Activated CD4-positive, CD25-positive, alpha-beta regulatory T cell treated with anti-CD3 and anti-CD28 coated beads, Interleukin-2, amount 50 U/mL, for 24 hours (primary cell): Measurements from ENCODE around the gene IGFL4.

Experiments used
- ATAC-seq, 2 donors: fragments of 150-1000 bp; cut with Tn5 transposase; one replicate each; pipeline ENCODE4 v1.10.0; 2021; ENCODE audit warnings: mild to moderate bottlenecking in 1 of 2, moderate library complexity in 1 of 2

Gene IGFL4

DNA sequence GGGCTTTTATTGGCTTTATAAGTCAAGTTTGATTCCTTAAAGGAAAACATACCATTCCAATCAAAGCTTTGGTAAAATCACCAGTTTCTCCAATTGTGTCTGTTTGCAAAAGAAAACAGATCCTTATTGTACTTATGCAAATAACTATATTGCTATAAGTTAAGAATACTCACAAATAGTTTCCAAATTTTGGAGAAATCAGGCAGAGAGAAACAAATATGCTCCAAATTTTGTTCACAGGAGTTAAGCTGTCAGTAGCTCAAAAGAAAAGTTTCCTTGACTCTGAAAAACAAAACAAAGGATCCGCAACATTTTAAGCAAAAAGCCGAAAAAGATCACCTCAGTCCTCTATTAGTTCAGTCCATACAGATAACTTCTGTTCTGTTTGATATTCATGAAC, 19.2 kb upstream of the IGFL4 start:
- ATAC-seq, result no peak

- ATAC-seq, result no peak
These were observed 18.0 kb upstream of the IGFL4 start for GRCh38 chr19:46058778-46059177.

GRCh38 chr19:46056536-46056935, 15.7 kb upstream of the IGFL4 start:
- ATAC-seq, result no peak

DNA sequence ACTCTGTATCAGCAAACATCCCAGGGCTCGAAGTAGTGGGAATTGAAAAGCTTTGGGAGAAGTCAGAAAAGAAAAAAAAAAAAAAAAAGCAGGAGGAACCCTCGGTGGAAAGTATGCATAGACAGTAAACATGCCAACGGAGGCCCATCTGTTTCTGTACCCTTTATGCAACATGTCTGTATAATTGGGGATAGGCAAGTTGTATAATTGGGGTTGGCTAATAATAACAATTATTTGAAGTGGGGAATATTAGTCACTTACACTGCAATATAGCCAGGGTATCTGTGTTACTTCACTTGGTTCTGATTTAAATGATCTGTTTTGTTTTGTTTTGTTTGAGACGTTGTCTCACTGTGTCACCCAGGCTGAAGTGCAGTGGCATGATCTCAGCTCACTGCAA, 12.1 kb upstream of the IGFL4 start:
- ATAC-seq, result no peak

DNA sequence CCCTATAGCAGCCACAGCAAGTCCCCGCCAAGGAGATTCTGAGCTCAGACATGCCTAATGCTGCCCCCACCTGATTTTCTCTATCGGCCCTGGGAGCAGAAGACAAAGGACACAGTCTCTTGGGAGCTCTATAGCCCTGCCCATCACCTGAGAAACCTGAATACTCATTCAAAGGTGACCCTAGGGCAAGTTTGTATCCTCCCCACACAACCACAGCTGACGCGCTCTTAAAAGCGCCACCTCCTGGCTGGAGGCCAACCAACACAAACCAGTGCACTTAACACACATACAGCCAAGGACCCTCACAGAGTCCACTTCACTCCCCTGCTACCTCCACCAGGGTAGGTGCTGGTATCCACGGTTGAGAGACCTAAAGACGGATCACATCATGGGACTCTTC, 8.8 kb upstream of the IGFL4 start:
- ATAC-seq, result no peak

GRCh38 chr19:46043519-46043918, 2.7 kb upstream of the IGFL4 start:
- ATAC-seq, result no peak

GRCh38 chr19:46042252-46042883, 1.6 kb upstream of the IGFL4 start:
- no peak for ATAC-seq

GRCh38 chr19:46040125-46040524, 677 bp downstream of the IGFL4 start:
- no peak for ATAC-seq

GRCh38 chr19:46036744-46037128, 4.1 kb downstream of the IGFL4 start:
- ATAC-seq, result no peak

DNA sequence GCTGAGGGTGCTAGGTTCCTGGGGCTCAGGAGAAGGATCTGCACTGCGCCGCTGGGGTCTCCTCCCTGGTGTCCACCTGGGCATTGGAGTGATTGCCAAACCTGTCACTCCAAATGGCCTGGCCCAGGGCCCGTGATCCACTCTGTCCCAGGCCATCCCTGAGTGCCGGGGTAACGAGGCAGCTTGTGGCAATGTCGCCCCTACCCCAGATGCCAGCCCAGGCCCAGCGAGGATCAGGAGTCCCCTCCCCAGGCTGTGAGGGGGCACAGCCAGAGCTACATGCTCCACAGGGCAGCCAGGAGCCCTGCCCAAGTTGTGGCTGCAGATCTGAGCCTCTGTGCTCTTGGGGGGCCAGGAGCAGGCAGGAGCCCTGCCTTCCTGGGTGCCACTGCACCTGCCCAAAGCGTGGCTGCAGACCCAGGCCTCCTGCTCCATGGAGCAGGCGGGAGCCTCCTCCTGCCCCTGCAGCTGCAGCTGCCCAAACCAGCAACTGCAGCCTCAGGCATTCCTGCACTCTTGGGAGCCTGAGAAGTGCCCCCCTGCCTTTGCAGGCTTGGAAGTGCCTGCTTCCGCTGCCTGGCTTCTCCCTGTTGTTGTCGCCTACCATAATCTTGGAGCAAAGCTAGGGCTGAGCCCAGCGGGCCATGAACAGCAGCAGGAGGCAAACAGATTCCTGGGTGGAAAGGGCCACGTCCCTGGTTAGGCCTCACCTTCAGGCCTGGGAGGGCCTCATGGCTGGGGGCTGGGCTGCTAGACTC, 4.6 kb downstream of the IGFL4 start:
- no peak for ATAC-seq

GRCh38 chr19:46035546-46035945, 5.3 kb downstream of the IGFL4 start:
- ATAC-seq, result no peak

GRCh38 chr19:46033401-46033800, 7.4 kb downstream of the IGFL4 start:
- ATAC-seq, result no peak

- ATAC-seq, result no peak
These were observed 8.2 kb downstream of the IGFL4 start for GRCh38 chr19:46032597-46033025.

DNA sequence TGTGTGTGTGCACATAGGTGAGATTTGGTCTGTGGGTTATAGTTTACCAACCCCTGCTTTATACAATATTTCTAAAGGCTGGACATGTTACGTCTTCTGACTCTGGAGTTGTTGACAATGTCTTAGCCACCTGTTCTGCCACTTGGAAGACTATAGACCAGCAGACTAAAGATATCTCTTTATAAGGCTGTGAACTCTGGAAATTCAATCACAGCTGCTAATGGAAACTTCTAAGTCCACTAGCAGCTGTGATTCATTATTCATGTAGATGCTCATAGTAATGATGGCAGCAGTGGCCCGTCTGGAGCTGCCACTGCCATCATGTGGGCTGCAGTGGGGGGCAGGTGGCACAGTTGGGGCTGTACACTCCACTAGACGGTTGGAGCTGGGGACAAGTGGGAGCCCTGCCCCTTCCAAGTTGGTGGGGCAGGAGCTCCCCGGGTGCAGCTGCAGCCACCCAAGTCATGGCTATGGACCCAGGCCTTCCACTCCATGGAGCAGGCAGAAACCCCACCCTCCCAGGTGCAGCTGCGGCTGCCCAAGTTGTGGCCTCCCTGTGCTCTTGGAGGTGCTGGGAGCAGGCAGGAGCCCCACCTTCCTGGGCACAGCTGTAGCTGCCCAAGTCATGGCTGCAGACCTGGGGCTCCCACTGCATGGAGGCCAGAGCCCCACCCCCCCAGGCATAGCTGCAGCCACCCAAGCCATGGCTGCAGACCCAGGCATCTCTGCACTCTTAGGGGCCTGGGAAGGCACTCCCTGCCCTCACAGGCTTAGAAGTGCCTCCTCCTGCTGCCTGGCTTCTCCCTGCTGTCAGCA, 8.8 kb downstream of the IGFL4 start:
- no peak for ATAC-seq

DNA sequence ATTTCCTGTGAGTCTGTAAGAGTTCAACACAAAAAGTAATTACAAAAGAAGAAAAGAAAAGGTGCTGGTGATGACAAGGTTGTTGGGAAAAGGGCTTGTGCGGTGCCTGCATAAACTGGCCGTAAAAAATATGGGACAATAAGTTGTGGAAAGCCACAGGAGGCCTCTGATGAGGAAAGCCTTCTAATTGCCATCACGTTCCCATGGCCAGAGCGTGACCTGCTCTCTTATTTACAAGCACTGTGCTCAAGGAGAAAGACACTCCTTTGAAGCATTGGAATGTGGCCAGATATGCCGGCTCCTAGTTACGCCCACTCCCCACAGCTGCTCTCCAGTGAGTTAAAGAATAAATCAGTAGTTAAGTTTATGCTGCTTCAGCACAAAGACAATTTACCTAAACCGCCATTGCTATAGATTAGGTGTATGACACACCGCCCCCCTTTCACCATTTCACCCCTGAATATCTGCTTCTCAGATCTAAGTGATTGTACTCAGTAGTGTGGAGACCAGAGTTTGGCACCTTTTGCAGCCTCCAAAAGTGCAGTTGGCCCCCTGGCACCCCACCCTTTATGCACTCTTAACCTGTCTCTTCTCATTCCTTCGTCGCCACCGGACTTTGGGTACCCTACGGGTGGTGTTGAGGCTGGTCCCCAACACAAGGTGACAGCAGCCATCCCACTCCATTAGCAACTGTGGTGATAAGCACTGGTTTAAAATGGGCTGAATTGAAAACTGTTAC, 9.8 kb downstream of the IGFL4 start:
- ATAC-seq, result no peak

DNA sequence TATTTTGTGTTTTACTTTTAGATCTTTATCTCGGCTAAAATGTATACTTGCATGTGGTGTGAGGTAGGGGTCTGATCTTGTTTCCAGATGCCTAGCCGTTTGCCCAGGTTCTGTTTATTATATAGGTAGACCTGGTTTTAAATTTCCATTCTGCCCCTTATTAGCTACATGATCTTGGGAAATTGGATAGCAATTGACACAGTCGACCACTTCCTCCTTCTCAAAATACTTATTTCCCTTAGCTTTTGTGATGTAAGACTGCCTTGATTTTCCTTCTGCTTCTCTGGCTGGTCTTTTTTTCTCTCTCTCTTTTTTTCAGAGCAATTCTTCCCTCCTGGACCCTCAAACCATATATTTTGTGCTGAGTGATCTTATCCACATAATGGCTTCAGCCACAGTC, 15.0 kb downstream of the IGFL4 start:
- no peak for ATAC-seq

DNA sequence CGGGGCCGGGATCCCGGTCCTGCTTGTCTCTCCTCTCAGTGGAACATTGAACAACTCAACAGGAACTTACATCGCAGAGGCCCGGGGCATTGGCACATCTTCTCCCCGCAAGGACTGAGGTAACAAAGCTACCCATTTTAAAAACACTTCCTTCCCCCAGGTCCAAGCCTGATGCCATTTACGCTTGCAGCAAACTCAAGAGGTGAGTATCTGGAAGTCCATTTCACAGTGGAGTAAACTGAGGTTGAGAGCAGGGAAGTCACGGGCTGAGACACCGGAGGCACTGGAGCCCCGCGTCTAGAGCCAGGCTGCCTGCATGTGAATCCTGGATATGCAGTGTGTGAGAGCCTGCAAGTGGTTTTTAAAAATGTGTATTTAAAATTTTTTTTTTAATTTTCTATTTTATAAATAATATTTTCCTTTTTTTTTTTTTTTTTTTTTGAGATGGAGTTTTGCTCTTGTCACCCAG, 17.5 kb downstream of the IGFL4 start:
- ATAC-seq, result no peak

- ATAC-seq, result no peak
These were observed 18.1 kb downstream of the IGFL4 start, which contains the start of gene PGLYRP1 for GRCh38 chr19:46022431-46023310. PGLYRP1 (minus strand) TSS chr19:46023053; CDS start chr19:46023021, 32 bp downstream.

DNA sequence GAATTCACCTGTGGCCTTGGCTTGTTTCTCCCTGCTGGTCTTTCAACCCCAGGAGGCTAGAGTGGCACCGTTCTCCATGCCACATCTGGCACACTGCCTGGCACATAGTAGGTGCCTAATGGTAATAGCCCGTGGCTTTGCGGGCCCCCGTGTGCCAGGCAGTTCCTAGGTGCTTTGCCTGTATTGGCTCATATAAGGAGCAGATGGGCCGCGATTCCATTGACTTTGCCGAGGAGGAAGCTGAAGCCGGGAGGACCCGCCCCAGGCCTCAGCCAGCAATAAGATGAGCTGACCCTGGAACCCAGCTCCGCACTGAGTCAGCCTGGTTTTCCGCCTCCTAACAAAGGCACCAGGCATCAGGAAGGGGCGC, 18.8 kb downstream of the IGFL4 start:
- ATAC-seq, result no peak

DNA sequence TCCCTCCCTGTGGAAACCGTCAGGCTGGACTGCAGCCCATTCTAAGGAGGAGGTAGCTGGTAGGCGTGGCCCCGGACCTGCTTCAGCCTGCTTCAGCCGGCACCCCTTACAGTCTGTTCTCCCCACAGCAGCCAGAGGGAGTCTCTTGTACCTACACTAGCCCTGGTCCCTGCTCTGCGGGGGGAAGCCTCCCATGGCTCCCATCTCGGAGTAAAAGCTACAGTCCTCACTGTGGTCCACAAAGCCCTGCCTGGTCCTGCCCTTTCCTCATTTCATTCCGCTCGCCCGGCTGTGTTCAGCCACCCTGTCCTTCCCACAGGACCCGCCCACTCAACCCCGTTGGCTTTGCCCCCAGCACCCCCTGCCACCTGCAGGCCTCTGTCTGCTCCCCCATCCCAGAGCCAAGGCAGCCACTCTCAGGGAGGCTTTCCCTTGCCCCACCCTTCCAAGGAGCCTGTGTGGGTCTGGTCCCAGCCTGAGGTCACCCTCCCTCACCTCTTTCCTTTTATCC, 19.2 kb downstream of the IGFL4 start:
- ATAC-seq, result no peak

DNA sequence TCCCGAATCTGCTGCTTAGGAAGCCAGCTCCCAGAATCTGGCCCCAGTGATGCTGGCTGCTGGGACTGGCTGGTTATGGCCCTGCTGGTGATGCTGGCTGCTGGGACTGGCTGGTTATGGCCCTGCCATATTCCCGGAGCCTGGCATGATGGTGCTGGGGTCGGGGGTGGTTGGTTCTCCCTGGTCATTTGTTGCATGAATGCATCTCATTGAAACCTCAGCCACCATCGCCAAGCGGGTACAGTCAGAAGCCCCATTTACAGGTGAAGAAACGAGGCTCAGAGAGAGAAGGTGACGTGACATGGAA, 20.0 kb downstream of the IGFL4 start:
- ATAC-seq, result no peak

DNA sequence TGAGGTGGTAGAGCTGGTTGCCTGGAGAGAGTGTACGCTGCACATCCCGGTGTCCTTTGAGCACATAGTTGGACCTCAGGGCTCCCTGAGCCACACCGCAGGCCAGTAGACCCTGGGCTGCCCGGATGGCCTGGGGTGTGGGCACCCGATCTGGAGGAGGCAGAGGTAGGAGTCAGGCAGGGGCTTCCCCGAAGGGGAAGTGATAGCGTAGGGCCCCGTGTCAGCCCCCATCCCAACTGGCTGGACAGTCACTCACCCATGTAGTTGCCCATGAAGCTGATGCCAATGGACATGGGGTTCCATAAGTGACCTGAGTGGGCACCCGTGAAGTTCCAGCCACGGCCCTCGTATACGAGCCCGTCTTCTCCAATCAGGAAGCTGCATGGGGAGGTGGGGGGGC, 21.5 kb downstream of the IGFL4 start:
- ATAC-seq, result no peak
